Activated B cell treated with CpG ODN at 0.5 μM for 24 hours (primary cell): ENCODE measurements around the gene CDK7. TPM values are rescaled to one million over a fixed set of nuclear protein-coding genes. Genes with fewer than 3 reads are reported as not detected.

Experiments used
- ATAC-seq: fragments of 200-7000 bp; cut with Tn5 transposase; one replicate; pipeline ENCODE4 v1.10.0; 2021; ENCODE audit warnings: low read depth, mild to moderate bottlenecking, moderate library complexity
- CTCF ChIA-PET: fragments of 350-600 bp; sonication (Branson Sonifier 250); formaldehyde crosslinking; loops from one replicate; lab custom pipeline; 2021; ENCODE audit warnings: antibody characterized with exemption; lab: Charles Lee
- POLR2A ChIA-PET: fragments of 350-600 bp; sonication (Branson Sonifier 250); formaldehyde crosslinking; loops from one replicate; lab custom pipeline; 2021; ENCODE audit warnings: antibody characterized with exemption; lab: Charles Lee
- DNase-seq: peaks from one replicate; pipeline ENCODE4 v3.0.0; 2022
- H3K27ac Mint-ChIP-seq: one replicate; pipeline ENCODE4 v1.8.0; 2020; ENCODE audit warnings: mixed read lengths
- H3K27me3 Mint-ChIP-seq: one replicate; pipeline ENCODE4 v1.8.0; 2021; ENCODE audit warnings: mixed read lengths
- H3K36me3 Mint-ChIP-seq: one replicate; pipeline ENCODE4 v1.8.0; 2021; ENCODE audit warnings: low read depth, mixed read lengths
- H3K4me1 Mint-ChIP-seq: one replicate; pipeline ENCODE4 v1.8.0; 2021; ENCODE audit warnings: mixed read lengths
- H3K4me3 Mint-ChIP-seq: one replicate; pipeline ENCODE4 v1.8.0; 2020; ENCODE audit warnings: mild to moderate bottlenecking, mixed read lengths
- H3K9me3 Mint-ChIP-seq: one replicate; pipeline ENCODE4 v1.8.0; 2020; ENCODE audit warnings: mixed read lengths
- intact Hi-C: fragments of 100-400 bp; cut with micrococcal nuclease; formaldehyde crosslinking; loops from one replicate; pipeline ENCODE4 v1.15.1; 2024
- total RNA-seq: library from RNA; stranded (reverse); gene quantifications from 2 replicates; pipeline ENCODE4 v1.2.3, GENCODE V29; 2022
- TF ChIP-seq, protein P1 (sequence below): fragments of 200-600 bp; IDR thresholded peaks from one replicate; pipeline ENCODE4 v1.8.0; 2022; ENCODE audit warnings: antibody characterized with exemption, mild to moderate bottlenecking

Gene CDK7
- total RNA-seq, 1 donor from 2014 or later = 33.5 TPM

DNA sequence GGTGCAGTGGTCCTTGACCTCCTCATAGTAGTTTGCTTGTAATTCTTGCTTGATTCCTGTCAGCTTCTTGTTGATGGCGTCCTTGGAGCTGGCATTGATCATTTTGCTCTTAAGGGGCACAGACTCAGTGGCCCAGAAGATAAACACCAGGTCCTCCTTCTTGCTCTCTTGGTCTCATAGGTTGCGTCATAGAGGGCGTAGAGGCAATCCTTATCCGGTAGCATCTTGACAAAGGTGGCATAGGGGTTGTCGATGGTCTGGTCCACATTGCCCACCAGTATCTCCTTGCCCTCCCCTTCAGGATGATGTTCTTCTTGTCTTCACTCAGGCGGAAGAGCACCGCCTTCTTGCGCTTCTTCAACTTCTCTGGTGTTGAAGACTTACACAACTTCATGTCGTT lies 78.7 kb downstream of the CDK7 start:
- no peak overlapping the region for H3K27ac Mint-ChIP-seq
- ChIA-PET POLR2A (no interaction called here), CTCF (no interaction called here)
- H3K27me3 Mint-ChIP-seq = no peaks in the 10 kb centered on the region
- no peak overlapping the region for H3K4me3 Mint-ChIP-seq
- TF ChIP-seq, protein P1, sequence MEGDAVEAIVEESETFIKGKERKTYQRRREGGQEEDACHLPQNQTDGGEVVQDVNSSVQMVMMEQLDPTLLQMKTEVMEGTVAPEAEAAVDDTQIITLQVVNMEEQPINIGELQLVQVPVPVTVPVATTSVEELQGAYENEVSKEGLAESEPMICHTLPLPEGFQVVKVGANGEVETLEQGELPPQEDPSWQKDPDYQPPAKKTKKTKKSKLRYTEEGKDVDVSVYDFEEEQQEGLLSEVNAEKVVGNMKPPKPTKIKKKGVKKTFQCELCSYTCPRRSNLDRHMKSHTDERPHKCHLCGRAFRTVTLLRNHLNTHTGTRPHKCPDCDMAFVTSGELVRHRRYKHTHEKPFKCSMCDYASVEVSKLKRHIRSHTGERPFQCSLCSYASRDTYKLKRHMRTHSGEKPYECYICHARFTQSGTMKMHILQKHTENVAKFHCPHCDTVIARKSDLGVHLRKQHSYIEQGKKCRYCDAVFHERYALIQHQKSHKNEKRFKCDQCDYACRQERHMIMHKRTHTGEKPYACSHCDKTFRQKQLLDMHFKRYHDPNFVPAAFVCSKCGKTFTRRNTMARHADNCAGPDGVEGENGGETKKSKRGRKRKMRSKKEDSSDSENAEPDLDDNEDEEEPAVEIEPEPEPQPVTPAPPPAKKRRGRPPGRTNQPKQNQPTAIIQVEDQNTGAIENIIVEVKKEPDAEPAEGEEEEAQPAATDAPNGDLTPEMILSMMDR = no peak
- no peak for ATAC-seq
- peaks cover 50% of the 10 kb centered on the region for H3K36me3 Mint-ChIP-seq
- intact Hi-C loops = no loop called here
- H3K9me3 Mint-ChIP-seq = peaks cover 7% of the 10 kb centered on the region
- DNase-seq = no peak
- H3K4me1 Mint-ChIP-seq = no peaks in the 10 kb centered on the region

DNA sequence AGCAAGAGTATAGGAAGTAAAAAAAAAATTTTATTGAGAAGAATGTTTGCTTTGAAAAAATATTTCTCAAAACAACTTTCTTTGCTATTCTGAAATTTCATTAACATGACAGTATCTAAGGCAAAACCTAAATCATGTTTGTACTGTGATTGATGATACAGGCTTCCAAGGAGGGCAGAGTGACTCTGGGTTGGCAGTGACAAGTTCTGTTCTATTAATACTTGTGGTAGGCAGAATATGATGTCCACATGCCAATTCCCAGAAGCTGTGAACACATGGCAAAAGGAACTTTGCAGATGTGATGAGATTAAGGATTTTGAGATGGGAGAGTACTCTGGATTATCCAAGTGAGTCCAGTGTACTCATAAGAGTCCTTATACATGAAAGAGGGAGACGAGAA lies 81.3 kb downstream of the CDK7 start:
- ATAC-seq (no peak), DNase-seq (no peak)
- H3K9me3 Mint-ChIP-seq = no peaks in the 10 kb centered on the region
- intact Hi-C loops = no loop called here
- H3K27me3 Mint-ChIP-seq = no peaks in the 10 kb centered on the region
- TF ChIP-seq, protein P1 = no peak
- H3K4me1 Mint-ChIP-seq = no peaks in the 10 kb centered on the region
- H3K27ac Mint-ChIP-seq = no peak overlapping the region
- H3K4me3 Mint-ChIP-seq = no peak overlapping the region
- H3K36me3 Mint-ChIP-seq = peaks cover 40% of the 10 kb centered on the region
- ChIA-PET POLR2A (no interaction called here), CTCF (no interaction called here)

DNA sequence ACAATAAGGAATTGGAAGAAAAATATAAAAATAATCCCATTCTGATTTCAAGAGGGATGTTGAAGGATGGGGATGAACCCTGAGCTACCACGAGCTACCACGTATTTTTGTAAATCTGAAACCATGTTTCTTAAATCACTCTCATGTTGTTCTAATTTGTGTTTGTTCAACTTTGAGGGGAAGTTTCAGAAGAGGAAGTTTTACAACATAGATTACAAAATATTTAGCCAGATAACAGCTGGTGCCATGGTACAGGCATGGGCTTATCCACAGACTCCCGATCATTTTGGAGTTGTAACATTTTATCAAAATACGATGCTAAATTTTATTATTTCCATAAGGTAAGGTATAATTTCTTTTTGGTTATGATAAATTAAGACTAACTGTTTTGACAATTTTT lies 82.7 kb downstream of the CDK7 start:
- no peaks in the 10 kb centered on the region for H3K9me3 Mint-ChIP-seq
- ChIA-PET CTCF (no interaction called here), POLR2A (no interaction called here)
- peaks cover 37% of the 10 kb centered on the region for H3K36me3 Mint-ChIP-seq
- TF ChIP-seq, protein P1 = no peak
- no peak overlapping the region for H3K4me3 Mint-ChIP-seq
- H3K27me3 Mint-ChIP-seq = no peaks in the 10 kb centered on the region
- H3K27ac Mint-ChIP-seq = no peak overlapping the region
- ATAC-seq (no peak), DNase-seq (no peak)
- intact Hi-C loops = no loop called here
- H3K4me1 Mint-ChIP-seq = no peaks in the 10 kb centered on the region

DNA sequence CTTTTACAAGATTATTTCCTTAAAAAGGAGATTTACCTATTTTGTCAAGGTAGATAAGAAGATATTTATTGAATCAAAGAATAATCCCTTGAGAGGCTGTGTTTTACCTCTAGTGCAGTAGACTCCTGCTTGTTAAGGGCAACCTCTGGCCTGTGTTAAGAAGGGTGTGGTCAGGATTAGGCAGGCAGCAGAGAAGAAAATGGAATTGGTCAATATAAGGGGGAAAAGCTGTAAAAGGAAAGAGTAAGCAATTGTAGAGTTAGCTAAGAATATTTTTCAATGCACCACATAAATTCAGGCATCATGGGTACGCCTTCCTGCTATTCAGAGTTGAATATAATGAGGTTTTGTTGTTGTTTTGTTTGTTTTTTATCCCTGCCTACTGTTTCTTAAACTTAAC lies 91.7 kb downstream of the CDK7 start:
- Mint-ChIP-seq H3K9me3 (no peaks in the 10 kb centered on the region), H3K27ac (no peak overlapping the region), H3K4me1 (peaks cover 2% of the 10 kb centered on the region), H3K27me3 (no peaks in the 10 kb centered on the region), H3K36me3 (peaks cover 3% of the 10 kb centered on the region), H3K4me3 (no peak overlapping the region)
- ATAC-seq (no peak), DNase-seq (no peak)
- intact Hi-C loops = no loop called here
- ChIA-PET POLR2A (no interaction called here), CTCF (no interaction called here)
- TF ChIP-seq, protein P1 = no peak

Other genes starting within 250 kb of the CDK7 start
- gene SLC30A5, start 140.9 kb upstream of the CDK7 start, total RNA-seq = 23.2 and 27.5 TPM in 2 replicates
- gene CCNB1, start 67.7 kb upstream of the CDK7 start, total RNA-seq = 10.6 and 12.7 TPM in 2 replicates
- gene CENPH, start 45.3 kb upstream of the CDK7 start, total RNA-seq = 13.0 and 13.5 TPM in 2 replicates
- gene CCDC125, start 97.9 kb downstream of the CDK7 start, total RNA-seq = 7.9 and 8.1 TPM in 2 replicates
- 38.6 and 39.3 TPM in 2 replicates for gene AK6, start 134.6 kb downstream of the CDK7 start, total RNA-seq
- gene TAF9, start 134.6 kb downstream of the CDK7 start, total RNA-seq = 44.7 and 45.4 TPM in 2 replicates
- 25.9 and 30.6 TPM in 2 replicates for gene RAD17, start 134.9 kb downstream of the CDK7 start, total RNA-seq
- 1.2 and 1.6 TPM in 2 replicates for gene MARVELD2, start 180.2 kb downstream of the CDK7 start, total RNA-seq